KMS-11 (cell line): ENCODE data around the gene PTCSC3.

ENCODE experiments used
- H2AFZ ChIP-seq: fragments of 200-600 bp; sonication (generic); 2 replicates; pipeline ENCODE4 v1.6.1; 2016; ENCODE audit warnings: antibody characterized with exemption, mixed run types, low read depth
- H3K27ac ChIP-seq: fragments of 200-600 bp; sonication (generic); 2 replicates; pipeline ENCODE4 v1.6.1; 2016; ENCODE audit warnings: mild to moderate bottlenecking, mixed run types
- H3K27me3 ChIP-seq: fragments of 200-600 bp; sonication (generic); 2 replicates; pipeline ENCODE4 v1.6.1; 2017; ENCODE audit warnings: mild to moderate bottlenecking, low read depth, mixed run types, moderate library complexity; ENCODE audit not compliant: insufficient read depth
- H3K36me3 ChIP-seq: fragments of 200-600 bp; sonication (generic); 2 replicates; pipeline ENCODE4 v1.6.1; 2017; ENCODE audit warnings: mild to moderate bottlenecking, mixed run types; ENCODE audit not compliant: insufficient read depth
- H3K4me1 ChIP-seq: fragments of 200-600 bp; sonication (generic); 2 replicates; pipeline ENCODE4 v1.6.1; 2016; ENCODE audit warnings: mild to moderate bottlenecking, low read depth, mixed run types; ENCODE audit not compliant: poor library complexity, severe bottlenecking
- H3K4me2 ChIP-seq: fragments of 200-600 bp; sonication (generic); 2 replicates; pipeline ENCODE4 v1.7.0; 2016; ENCODE audit warnings: mild to moderate bottlenecking, mixed run types
- H3K4me3 ChIP-seq: fragments of 200-600 bp; sonication (generic); IDR thresholded peaks from 2 replicates; pipeline ENCODE4 v1.6.1; 2017; ENCODE audit warnings: low read depth, low read length, mixed read lengths; ENCODE audit not compliant: insufficient read depth
- H3K79me2 ChIP-seq: fragments of 200-600 bp; sonication (generic); 2 replicates; pipeline ENCODE4 v1.6.1; 2016; ENCODE audit warnings: low read depth, mixed run types; ENCODE audit not compliant: insufficient read depth
- H3K9ac ChIP-seq: fragments of 200-600 bp; sonication (generic); 2 replicates; pipeline ENCODE4 v1.6.1; 2016; ENCODE audit warnings: mild to moderate bottlenecking, mixed run types
- H4K20me1 ChIP-seq: fragments of 200-600 bp; sonication (generic); 2 replicates; pipeline ENCODE4 v1.6.1; 2016; ENCODE audit warnings: mild to moderate bottlenecking, mixed run types; ENCODE audit not compliant: insufficient read depth
- TF ChIP-seq, protein P1 (sequence below): fragments of 200-600 bp; sonication (generic); conservative IDR thresholded peaks from 2 replicates; pipeline ENCODE4 v1.6.1; 2017; ENCODE audit warnings: low read depth, mild to moderate bottlenecking, antibody characterized with exemption, low read length, moderate library complexity, mixed read lengths

The PTCSC3 gene

DNA sequence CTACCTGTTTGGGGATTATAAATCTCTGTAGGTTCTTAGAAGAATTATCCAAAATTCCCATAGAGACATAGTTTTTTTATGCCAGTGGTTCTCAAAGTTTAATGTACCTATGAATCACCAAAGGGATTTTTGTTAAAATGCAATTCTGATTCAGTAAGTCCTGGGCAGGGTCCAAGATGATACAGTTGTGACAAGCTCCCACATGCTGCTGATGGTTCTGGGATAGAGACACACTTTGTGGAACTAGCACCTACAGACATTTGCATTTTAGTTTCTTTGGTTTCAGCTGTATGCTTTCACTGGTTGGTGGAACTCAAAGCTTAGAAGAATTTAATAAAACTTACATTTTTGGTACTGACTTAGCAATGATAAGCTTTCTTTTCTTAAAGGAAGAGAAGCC, 80.4 kb downstream of the PTCSC3 start:
- Histone ChIP-seq H3K9ac (no peak overlapping the region), H3K27ac (no peak overlapping the region), H3K4me3 (no peak overlapping the region), H4K20me1 (no peaks in the 10 kb centered on the region), H2AFZ (no peak overlapping the region), H3K27me3 (no peaks in the 10 kb centered on the region), H3K4me1 (no peaks in the 10 kb centered on the region), H3K79me2 (no peaks in the 10 kb centered on the region), H3K36me3 (no peaks in the 10 kb centered on the region), H3K4me2 (no peak overlapping the region)
- TF ChIP-seq, protein P1, sequence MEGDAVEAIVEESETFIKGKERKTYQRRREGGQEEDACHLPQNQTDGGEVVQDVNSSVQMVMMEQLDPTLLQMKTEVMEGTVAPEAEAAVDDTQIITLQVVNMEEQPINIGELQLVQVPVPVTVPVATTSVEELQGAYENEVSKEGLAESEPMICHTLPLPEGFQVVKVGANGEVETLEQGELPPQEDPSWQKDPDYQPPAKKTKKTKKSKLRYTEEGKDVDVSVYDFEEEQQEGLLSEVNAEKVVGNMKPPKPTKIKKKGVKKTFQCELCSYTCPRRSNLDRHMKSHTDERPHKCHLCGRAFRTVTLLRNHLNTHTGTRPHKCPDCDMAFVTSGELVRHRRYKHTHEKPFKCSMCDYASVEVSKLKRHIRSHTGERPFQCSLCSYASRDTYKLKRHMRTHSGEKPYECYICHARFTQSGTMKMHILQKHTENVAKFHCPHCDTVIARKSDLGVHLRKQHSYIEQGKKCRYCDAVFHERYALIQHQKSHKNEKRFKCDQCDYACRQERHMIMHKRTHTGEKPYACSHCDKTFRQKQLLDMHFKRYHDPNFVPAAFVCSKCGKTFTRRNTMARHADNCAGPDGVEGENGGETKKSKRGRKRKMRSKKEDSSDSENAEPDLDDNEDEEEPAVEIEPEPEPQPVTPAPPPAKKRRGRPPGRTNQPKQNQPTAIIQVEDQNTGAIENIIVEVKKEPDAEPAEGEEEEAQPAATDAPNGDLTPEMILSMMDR, result no peak

DNA sequence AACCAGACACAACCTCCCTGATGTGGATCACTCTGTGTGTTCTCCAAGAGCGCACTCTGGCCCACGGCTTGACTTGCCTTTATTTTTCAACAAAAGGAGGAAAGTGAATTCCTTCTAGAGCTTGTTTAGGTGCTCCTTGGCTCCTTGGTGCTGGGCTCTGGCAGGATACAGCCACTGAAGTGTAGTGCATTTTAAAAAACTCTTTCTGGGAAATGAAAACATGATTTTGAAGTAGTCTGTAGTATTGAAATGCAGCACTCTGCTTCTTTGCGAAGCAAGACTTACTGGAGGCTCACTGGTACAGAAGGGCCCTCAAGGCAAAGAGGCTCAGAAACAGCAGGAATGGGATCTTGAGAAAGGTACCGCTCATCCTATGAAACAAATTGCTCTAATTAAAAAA, 81.6 kb downstream of the PTCSC3 start:
- no peaks in the 10 kb centered on the region for H3K27me3 ChIP-seq
- H4K20me1 ChIP-seq, result no peaks in the 10 kb centered on the region
- H3K9ac ChIP-seq, result no peak overlapping the region
- H3K4me3 ChIP-seq, result no peak overlapping the region
- no peaks in the 10 kb centered on the region for H3K79me2 ChIP-seq
- H3K4me1 ChIP-seq, result no peaks in the 10 kb centered on the region
- H3K36me3 ChIP-seq, result no peaks in the 10 kb centered on the region
- TF ChIP-seq, protein P1, result no peak
- no peak overlapping the region for H3K4me2 ChIP-seq
- H3K27ac ChIP-seq, result no peak overlapping the region
- no peak overlapping the region for H2AFZ ChIP-seq

DNA sequence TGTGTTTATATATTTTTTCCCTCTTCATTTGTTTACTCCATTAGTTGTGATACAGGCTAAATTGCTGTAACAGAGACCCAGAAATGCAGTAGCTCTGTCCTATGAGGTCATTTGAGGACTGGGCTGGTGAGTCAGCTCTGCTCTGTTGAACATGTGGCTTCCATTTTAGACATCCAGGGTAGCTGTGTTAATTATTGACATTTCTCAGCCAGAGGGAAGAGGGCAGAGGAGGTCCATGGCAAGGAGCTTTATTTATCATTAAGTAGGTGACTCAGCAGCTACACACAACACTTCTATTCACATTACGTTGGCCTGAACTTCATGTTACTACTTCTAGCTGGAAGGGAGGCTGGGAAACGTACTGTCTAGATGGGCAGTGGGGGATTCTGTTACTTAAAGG, 85.4 kb downstream of the PTCSC3 start:
- H3K4me3 ChIP-seq, result no peak overlapping the region
- no peaks in the 10 kb centered on the region for H4K20me1 ChIP-seq
- no peak overlapping the region for H3K9ac ChIP-seq
- no peaks in the 10 kb centered on the region for H3K79me2 ChIP-seq
- H3K4me2 ChIP-seq, result no peak overlapping the region
- H3K4me1 ChIP-seq, result no peaks in the 10 kb centered on the region
- TF ChIP-seq, protein P1, result no peak
- no peaks in the 10 kb centered on the region for H3K27me3 ChIP-seq
- H3K27ac ChIP-seq, result no peak overlapping the region
- H2AFZ ChIP-seq, result no peak overlapping the region
- H3K36me3 ChIP-seq, result no peaks in the 10 kb centered on the region

DNA sequence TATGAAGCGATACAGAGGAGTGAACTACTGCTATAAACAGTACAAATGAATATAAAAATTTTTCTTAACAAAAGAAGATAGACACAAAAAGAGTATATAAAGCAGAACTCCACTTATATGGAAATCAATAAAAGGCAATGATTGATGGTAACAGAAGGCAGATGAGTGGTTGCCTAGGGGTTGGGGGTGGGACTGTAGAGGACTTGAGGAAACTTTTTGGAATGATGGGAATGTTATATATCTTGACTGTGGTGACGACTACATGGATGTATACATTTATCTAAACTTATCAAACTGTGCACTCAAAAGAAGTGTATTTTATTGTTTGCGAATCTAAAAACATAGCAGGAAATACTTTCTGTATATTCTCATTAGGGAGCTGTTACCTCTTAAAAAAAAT, 89.1 kb downstream of the PTCSC3 start:
- H3K79me2 ChIP-seq, result no peaks in the 10 kb centered on the region
- H3K27ac ChIP-seq, result no peak overlapping the region
- TF ChIP-seq, protein P1, result no peak

More for the DNA sequence above, 89.1 kb downstream of the PTCSC3 start:
- Histone ChIP-seq H3K27me3 (no peaks in the 10 kb centered on the region), H2AFZ (no peak overlapping the region), H3K4me3 (no peak overlapping the region), H3K4me1 (no peaks in the 10 kb centered on the region), H3K36me3 (no peaks in the 10 kb centered on the region), H4K20me1 (no peaks in the 10 kb centered on the region), H3K9ac (no peak overlapping the region), H3K4me2 (no peak overlapping the region)
